Epithelial cell of proximal tubule (primary cell): ENCODE results near the gene MPDZ. TPM values are rescaled to one million over a fixed set of nuclear protein-coding genes. Genes with fewer than 3 reads are reported as not detected.

Experiments used
- DNase-seq: peaks from one replicate; pipeline ENCODE4 v3.0.0-alpha.2; 2011; ENCODE audit warnings: low read depth
- H3K4me3 ChIP-seq: 2 replicates; pipeline ENCODE4 v1.5.1; 2011; ENCODE audit warnings: low read depth, mild to moderate bottlenecking, low read length
- CTCF ChIP-seq: conservative IDR thresholded peaks from 2 replicates; pipeline ENCODE4 v1.5.1; 2012; ENCODE audit warnings: low read depth, mild to moderate bottlenecking, low read length
- total RNA-seq: library from RNA; depleted of rRNA; stranded (reverse); fragments of >200 nt; gene quantifications from 2 replicates; pipeline ENCODE4 v1.2.3, GENCODE V29; 2015

The MPDZ gene
- total RNA-seq, 1 donor from 2014 or later = 18.4 TPM

- H3K4me3 ChIP-seq = no peak overlapping the region
- TF ChIP-seq CTCF = no peak
- no peak for DNase-seq
Measured at GRCh38 chr9:13215791-13216554, 63.5 kb downstream of the MPDZ start.

GRCh38 chr9:13213998-13214397 is 65.5 kb downstream of the MPDZ start:
- DNase-seq = no peak
- no peak for TF ChIP-seq CTCF
- no peak overlapping the region for H3K4me3 ChIP-seq

GRCh38 chr9:13213337-13213736 is 66.2 kb downstream of the MPDZ start:
- no peak for DNase-seq
- no peak overlapping the region for H3K4me3 ChIP-seq
- peak; percentile 41 for TF ChIP-seq CTCF

- no peak for DNase-seq
- no peak overlapping the region for H3K4me3 ChIP-seq
- TF ChIP-seq CTCF = no peak
Measured at GRCh38 chr9:13210306-13210705, 69.2 kb downstream of the MPDZ start.

GRCh38 chr9:13209498-13209897 is 70.0 kb downstream of the MPDZ start:
- H3K4me3 ChIP-seq = no peak overlapping the region
- TF ChIP-seq CTCF = no peak
- no peak for DNase-seq

GRCh38 chr9:13205824-13206223 is 73.7 kb downstream of the MPDZ start:
- TF ChIP-seq CTCF = no peak
- DNase-seq = no peak
- H3K4me3 ChIP-seq = no peak overlapping the region

GRCh38 chr9:13190040-13190439 is 89.5 kb downstream of the MPDZ start:
- DNase-seq = no peak
- TF ChIP-seq CTCF = no peak
- H3K4me3 ChIP-seq = no peak overlapping the region
